ENCODE measurements around the gene PAX1. TPM values are rescaled to one million over a fixed set of nuclear protein-coding genes. Genes with fewer than 3 reads are reported as not detected.

PAX1 gene
- total and polyA plus RNA-seq, 2 of the 13 experiments (the other 11 are each of a cell fraction or from before 2014, with no cell fraction given): not detected

DNA sequence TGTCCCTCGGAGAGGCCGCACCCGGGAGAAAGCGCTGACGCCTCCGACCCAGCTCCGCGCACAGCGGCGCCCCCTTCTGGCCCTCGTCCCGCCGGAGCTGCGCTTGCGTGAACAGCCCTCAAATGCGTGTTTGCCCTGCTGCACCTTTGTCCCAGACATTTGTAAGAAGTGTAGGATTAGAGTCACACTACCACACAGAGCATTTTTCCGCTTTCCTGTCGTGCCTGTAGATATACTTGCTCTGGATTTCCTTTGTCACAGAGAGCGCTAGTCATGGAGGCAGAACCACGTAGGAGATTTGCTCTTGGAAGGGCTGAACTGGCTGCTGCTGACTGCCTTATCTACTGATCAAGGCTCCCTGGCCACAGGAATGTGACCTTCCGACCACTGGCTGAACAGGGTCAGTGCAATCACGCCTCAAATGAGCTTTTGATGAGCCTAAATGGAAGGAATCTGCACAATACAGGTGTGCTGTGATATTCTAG is 62.3 kb downstream of the PAX1 start (continued):
- TF ChIP-seq, protein P1, sequence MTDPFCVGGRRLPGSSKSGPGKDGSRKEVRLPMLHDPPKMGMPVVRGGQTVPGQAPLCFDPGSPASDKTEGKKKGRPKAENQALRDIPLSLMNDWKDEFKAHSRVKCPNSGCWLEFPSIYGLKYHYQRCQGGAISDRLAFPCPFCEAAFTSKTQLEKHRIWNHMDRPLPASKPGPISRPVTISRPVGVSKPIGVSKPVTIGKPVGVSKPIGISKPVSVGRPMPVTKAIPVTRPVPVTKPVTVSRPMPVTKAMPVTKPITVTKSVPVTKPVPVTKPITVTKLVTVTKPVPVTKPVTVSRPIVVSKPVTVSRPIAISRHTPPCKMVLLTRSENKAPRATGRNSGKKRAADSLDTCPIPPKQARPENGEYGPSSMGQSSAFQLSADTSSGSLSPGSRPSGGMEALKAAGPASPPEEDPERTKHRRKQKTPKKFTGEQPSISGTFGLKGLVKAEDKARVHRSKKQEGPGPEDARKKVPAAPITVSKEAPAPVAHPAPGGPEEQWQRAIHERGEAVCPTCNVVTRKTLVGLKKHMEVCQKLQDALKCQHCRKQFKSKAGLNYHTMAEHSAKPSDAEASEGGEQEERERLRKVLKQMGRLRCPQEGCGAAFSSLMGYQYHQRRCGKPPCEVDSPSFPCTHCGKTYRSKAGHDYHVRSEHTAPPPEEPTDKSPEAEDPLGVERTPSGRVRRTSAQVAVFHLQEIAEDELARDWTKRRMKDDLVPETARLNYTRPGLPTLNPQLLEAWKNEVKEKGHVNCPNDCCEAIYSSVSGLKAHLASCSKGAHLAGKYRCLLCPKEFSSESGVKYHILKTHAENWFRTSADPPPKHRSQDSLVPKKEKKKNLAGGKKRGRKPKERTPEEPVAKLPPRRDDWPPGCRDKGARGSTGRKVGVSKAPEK (CRISPR knock-in tag; IDR thresholded peaks at IDR 0.05; ENCODE audit: borderline replicate concordance): peak; percentile 87; the same call in 1 of the 2 replicates
- TF ChIP-seq, protein P2, sequence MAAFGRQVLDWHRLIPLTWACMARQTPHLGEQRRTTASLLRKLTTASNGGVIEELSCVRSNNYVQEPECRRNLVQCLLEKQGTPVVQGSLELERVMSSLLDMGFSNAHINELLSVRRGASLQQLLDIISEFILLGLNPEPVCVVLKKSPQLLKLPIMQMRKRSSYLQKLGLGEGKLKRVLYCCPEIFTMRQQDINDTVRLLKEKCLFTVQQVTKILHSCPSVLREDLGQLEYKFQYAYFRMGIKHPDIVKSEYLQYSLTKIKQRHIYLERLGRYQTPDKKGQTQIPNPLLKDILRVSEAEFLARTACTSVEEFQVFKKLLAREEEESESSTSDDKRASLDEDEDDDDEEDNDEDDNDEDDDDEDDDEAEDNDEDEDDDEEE (CRISPR knock-in tag; IDR thresholded peaks at IDR 0.05): no peak
- TF ChIP-seq ZNF451 (CRISPR knock-in tag; IDR thresholded peaks at IDR 0.05): peak; percentile 64; the same call in 1 of the 2 replicates
- no peak for TF ChIP-seq ZNF652 (CRISPR knock-in tag; IDR thresholded peaks at IDR 0.05; ENCODE audit: borderline replicate concordance, low read depth)
- TF ChIP-seq, protein P3, sequence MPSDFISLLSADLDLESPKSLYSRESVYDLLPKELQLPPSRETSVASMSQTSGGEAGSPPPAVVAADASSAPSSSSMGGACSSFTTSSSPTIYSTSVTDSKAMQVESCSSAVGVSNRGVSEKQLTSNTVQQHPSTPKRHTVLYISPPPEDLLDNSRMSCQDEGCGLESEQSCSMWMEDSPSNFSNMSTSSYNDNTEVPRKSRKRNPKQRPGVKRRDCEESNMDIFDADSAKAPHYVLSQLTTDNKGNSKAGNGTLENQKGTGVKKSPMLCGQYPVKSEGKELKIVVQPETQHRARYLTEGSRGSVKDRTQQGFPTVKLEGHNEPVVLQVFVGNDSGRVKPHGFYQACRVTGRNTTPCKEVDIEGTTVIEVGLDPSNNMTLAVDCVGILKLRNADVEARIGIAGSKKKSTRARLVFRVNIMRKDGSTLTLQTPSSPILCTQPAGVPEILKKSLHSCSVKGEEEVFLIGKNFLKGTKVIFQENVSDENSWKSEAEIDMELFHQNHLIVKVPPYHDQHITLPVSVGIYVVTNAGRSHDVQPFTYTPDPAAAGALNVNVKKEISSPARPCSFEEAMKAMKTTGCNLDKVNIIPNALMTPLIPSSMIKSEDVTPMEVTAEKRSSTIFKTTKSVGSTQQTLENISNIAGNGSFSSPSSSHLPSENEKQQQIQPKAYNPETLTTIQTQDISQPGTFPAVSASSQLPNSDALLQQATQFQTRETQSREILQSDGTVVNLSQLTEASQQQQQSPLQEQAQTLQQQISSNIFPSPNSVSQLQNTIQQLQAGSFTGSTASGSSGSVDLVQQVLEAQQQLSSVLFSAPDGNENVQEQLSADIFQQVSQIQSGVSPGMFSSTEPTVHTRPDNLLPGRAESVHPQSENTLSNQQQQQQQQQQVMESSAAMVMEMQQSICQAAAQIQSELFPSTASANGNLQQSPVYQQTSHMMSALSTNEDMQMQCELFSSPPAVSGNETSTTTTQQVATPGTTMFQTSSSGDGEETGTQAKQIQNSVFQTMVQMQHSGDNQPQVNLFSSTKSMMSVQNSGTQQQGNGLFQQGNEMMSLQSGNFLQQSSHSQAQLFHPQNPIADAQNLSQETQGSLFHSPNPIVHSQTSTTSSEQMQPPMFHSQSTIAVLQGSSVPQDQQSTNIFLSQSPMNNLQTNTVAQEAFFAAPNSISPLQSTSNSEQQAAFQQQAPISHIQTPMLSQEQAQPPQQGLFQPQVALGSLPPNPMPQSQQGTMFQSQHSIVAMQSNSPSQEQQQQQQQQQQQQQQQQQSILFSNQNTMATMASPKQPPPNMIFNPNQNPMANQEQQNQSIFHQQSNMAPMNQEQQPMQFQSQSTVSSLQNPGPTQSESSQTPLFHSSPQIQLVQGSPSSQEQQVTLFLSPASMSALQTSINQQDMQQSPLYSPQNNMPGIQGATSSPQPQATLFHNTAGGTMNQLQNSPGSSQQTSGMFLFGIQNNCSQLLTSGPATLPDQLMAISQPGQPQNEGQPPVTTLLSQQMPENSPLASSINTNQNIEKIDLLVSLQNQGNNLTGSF (CRISPR knock-in tag; IDR thresholded peaks at IDR 0.05): peak; percentile 28; the same call in 1 of the 2 replicates
- TF ChIP-seq, protein P4, sequence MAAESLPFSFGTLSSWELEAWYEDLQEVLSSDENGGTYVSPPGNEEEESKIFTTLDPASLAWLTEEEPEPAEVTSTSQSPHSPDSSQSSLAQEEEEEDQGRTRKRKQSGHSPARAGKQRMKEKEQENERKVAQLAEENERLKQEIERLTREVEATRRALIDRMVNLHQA (CRISPR knock-in tag; IDR thresholded peaks at IDR 0.05): no peak
- TF ChIP-seq, protein P5, sequence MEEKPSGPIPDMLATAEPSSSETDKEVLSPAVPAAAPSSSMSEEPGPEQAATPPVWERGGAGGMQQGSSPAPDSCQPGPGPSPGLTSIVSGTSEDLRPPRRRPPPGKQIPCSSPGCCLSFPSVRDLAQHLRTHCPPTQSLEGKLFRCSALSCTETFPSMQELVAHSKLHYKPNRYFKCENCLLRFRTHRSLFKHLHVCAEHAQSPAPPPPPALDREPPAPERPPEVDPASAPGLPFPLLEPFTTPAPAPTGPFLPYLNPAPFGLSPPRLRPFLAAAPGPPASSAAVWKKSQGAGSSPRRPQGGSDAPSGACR (CRISPR knock-in tag; IDR thresholded peaks at IDR 0.05): no peak
- TF ChIP-seq, protein P6, sequence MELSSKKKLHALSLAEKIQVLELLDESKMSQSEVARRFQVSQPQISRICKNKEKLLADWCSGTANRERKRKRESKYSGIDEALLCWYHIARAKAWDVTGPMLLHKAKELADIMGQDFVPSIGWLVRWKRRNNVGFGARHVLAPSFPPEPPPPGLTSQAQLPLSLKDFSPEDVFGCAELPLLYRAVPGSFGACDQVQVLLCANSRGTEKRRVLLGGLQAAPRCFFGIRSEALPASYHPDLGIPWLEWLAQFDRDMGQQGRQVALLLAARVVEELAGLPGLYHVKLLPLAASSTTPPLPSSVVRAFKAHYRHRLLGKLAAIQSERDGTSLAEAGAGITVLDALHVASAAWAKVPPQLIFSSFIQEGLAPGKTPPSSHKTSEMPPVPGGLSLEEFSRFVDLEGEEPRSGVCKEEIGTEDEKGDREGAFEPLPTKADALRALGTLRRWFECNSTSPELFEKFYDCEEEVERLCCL (CRISPR knock-in tag; IDR thresholded peaks at IDR 0.05; ENCODE audit: borderline replicate concordance): no peak
- TF ChIP-seq ZNF644 (CRISPR knock-in tag; IDR thresholded peaks at IDR 0.05; ENCODE audit: low read depth): peak; percentile 52; the same call in 1 of the 2 replicates
- TF ChIP-seq, protein P7, sequence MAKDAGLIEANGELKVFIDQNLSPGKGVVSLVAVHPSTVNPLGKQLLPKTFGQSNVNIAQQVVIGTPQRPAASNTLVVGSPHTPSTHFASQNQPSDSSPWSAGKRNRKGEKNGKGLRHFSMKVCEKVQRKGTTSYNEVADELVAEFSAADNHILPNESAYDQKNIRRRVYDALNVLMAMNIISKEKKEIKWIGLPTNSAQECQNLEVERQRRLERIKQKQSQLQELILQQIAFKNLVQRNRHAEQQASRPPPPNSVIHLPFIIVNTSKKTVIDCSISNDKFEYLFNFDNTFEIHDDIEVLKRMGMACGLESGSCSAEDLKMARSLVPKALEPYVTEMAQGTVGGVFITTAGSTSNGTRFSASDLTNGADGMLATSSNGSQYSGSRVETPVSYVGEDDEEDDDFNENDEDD (CRISPR knock-in tag; IDR thresholded peaks at IDR 0.05; ENCODE audit: borderline replicate concordance): peak; percentile 40; the same call in 1 of the 2 replicates
- peak; percentile 49 for TF ChIP-seq ASH2L (IDR thresholded peaks at IDR 0.05; ENCODE audit: insufficient read length, low read depth, low read length)
- TF ChIP-seq HMG20B (CRISPR knock-in tag; conservative IDR thresholded peaks at IDR 0.05): peak; percentile 99
- peak; percentile 66 for TF ChIP-seq CCAR2 (optimal IDR thresholded peaks at IDR 0.05; ENCODE audit: low read depth, low read length)
- peak; percentile 39; the same call in 1 of the 2 replicates for TF ChIP-seq GABPB1 (CRISPR knock-in tag; IDR thresholded peaks at IDR 0.05)
- TF ChIP-seq ZNF772 (CRISPR knock-in tag; IDR thresholded peaks at IDR 0.05): no peak
- TF ChIP-seq MAFF (IDR thresholded peaks at IDR 0.05; ENCODE audit: low read depth, low read length): no peak

Measured in HepG2 (cell line).